TTC549 (cell line): ENCODE results near the gene DUS1L.

Source experiments
- FAIRE-seq: peaks from 2 replicates; lab custom pipeline; 2012; peaks lifted over from hg19 to GRCh38; lab: Jason Lieb, UNC

The DUS1L gene

GRCh38 chr17:82100502-82101298 is 35.1 kb upstream of the DUS1L start:
- FAIRE-seq: no peak

GRCh38 chr17:82098939-82099763 is 33.5 kb upstream of the DUS1L start:
- FAIRE-seq: no peak

GRCh38 chr17:82098169-82098938 is 32.8 kb upstream of the DUS1L start, which contains the start of gene FASN:
Gene FASN, minus strand, starts transcription at chr17:82098236. Its CDS starts 1,791 bp downstream, at chr17:82096445.
- FAIRE-seq: no peak

- no peak for FAIRE-seq
Observed at GRCh38 chr17:82097919-82098168, 32.2 kb upstream of the DUS1L start.

DNA sequence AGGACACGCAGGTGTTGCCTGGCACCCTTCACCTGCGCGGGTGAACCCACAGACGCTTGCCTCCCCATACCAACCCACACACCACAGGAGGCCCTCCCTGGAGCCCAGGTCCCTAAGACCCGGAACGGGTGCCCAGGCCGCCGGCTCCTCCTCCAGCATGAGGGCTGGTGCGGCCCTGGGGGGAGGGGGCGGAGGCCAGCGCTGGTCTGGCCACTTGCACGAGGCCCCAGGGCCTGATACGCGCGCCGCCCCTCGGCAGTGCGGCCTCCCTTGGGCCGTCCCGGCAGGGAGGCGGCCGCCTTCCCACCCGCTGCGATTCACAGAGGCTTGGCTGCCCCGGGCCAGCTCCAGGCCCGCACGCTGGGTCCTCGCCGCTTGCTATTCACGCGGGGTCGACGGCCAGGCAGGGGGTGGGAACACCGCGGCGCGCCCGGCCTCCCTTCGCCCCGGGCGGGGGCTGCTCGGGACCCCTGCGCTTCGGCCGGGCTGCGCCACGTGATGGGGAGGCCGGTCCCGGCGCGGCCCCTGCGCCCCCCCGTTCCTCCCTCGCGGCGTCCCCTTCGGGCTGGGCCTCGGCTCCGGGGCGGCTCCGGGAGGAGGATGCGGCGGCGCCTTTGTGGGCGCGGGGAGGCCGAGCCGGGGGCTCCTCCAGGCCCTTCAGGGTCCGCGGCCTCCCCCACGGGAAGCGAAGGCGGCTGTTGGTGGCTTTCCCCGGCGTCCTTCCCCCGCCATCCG is 31.7 kb upstream of the DUS1L start:
- no peak for FAIRE-seq

GRCh38 chr17:82096709-82097183 is 31.1 kb upstream of the DUS1L start:
- no peak for FAIRE-seq

DNA sequence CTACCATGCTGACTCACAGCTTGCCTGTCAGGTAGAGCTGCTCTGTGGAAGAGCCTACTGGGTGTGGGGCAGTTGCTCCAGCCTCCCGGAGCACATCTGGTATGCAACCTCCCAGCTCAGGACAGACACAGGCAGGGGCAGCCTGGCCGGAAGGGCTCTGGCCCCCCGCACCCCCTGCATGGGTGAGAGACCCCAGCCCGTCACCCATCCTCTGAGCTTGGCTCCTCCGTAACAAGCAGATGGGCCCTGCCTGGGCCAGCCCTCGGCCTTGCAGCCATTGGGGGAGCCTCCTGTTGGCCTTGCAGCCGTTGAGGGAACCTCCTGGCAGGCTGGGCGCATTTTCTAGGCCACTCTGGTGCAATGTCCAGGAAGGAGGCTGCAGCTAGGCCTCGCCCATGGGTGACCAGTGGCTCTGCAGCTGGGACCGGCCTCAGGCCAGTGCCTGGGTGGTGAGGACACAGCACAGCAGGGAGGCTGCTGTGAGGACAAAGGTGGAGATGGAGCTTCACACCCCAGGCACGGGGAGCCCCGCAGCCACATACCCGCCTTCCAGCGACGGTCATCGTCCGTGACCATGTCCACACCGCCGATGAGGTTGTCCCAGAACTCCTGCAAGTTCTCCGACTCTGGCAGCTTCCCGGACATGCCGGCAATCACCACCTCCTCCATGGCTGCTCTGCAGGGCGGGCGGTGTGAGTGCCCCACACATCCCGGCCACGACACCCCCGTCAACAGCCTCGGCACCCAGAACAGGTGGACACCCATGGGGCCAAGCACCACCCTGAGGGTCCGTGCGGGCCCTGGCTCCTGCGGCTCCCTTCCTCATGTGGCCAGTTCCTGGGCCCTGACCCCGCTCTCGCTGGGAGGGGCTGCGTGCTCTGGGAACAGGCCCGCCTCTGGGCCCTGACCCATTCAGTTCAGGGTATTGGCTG is 30.4 kb upstream of the DUS1L start:
- no peak for FAIRE-seq

DNA sequence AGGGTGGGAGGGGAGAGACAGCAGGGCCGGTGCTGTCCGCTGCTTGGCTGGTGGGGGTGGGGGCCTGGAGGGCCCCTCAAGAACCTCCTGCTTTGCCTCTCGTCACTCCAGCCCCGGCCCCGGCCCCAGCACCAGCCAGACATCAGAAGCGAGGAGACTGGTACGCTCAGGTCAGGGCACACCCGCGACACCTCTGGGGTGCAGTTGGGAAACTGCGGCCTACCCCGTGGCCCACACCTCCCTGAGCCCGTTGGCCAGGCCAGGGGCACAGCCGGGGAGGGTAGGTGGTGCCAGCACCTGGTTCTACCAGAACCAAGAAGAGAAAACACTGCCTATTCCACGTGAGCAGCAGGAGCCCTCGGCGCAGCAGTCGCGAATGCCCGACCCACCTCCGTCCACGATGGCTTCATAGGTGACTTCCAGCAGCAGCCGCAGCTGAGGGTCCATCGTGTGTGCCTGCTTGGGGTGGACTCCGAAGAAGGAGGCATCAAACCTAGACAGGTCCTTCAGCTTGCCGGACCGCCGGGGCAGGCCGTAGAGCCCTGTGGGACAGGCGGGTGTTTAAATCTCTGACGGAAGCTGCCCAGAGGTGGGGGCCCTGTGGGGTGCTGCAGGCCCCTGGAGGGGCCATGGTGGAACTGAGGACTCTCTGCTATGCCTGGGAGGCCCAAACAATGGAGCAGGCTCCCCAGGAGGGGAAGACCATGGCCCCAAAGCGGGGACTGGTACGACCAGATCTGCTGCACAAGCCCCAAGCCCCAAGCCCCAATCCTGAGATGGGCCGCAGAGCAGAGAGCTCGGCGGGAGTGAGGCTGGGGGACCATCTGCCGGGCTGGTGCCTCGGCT is 29.6 kb upstream of the DUS1L start:
- no peak for FAIRE-seq

DNA sequence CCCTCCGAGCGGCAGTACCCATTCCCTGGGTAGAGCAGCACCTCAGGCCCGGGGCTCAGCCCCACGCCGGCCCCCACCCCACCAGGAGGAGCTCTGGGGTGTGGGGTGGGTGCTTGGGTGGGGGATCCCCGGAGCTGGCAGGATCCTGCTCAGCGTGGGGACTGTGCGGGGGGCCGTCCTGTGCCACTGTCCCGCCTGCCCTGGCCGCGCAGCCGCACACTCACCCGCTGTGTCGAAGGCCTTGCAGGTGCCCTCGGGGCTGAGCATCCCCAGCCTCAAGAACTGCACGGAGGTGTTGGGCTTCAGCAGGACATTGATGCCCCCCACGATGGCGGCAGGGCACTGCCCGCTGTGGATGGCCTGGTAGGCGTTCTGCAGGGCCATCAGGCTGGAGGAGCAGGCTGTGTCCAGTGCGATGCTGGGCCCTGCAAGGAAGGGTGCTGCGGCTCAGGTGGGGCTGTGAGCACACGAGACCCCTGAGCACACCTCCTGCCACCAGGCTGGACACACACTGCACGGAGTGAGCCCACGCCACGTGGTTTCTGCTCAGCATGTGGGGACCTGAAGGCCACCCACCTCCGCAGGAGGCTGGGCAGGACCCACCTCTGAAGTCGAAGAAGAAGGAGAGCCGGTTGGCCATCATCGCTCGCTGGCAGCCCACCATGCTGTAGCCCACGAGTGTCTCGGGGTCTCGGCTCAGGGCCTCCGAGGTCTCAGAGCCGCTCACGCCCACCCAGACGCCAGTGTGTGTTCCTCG is 27.6 kb upstream of the DUS1L start:
- FAIRE-seq: no peak

- no peak for FAIRE-seq
Observed at GRCh38 chr17:82092628-82092994, 27.0 kb upstream of the DUS1L start.

- no peak for FAIRE-seq
Observed at GRCh38 chr17:82092094-82092586, 26.5 kb upstream of the DUS1L start.

DNA sequence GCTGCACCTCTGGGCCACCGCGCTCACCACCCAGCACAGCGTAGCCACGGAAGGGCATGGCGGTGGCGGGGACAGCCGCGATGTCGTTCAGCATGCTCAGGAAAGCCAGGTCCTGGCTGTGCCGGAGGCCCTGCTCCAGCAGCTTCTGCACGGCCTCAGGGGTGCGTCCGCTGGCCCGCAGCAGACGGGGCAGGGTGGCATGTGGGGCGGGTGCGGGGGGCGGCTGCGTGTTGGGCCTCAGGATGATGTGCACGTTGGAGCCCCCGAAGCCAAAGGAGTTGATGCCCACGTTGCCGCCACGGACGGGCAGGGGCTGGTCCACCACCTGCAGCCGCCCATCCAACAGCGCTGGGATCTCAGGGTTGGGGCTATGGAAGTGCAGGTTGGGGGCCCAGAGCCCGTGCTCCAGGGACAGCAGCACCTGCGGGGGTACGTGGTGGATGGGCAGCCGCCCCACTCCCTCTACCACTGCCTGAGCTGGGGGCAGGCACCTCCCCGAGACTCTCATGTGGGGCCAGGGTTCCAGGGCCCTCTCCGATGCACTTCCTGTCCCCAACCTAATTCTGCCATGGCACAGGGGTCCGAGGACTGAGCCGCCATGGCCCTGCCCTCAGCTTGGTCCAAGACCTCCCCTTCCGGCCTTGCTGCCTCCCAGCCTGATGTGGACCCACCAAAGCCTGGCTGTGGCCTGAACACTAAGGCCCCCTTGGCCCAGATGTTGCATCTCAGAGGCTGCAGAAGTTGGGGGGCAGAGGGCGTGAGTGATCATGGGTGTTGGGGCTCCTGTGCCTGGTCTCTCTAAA is 25.9 kb upstream of the DUS1L start:
- FAIRE-seq: no peak

DNA sequence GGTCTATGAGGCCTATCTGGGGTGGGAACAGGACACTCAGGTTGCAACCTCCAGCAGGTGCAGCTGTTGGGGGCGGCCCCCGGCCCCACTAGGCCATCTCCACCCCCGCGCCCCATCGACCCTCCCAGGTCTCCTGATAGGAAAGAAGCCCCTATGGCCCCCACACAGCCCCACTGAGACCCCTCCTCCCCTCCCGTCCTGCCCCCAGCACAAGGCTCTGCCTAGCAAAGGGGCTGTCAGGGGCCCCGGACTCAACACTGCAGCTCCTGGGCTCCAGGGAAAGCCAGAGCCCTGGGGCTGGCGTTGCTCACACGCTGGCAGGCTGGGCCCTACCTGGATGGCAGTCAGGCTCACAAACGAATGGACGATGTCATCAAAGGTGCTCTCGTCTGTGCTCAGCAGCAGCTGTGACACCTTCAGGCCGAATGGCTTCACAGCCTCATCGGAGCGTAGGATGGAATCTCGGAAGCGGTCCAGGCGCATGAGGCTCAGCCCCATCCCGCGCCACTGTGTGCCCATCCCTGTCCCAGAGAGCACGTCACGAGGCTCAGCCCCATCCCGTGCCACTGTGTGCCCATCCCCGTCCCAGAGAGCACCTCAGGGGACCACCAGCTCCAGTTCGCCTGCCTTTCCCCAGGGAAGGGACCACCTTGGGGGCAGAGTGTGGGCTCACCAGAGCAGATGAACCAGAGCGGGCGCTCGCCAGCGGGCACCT is 25.1 kb upstream of the DUS1L start:
- no peak for FAIRE-seq

DNA sequence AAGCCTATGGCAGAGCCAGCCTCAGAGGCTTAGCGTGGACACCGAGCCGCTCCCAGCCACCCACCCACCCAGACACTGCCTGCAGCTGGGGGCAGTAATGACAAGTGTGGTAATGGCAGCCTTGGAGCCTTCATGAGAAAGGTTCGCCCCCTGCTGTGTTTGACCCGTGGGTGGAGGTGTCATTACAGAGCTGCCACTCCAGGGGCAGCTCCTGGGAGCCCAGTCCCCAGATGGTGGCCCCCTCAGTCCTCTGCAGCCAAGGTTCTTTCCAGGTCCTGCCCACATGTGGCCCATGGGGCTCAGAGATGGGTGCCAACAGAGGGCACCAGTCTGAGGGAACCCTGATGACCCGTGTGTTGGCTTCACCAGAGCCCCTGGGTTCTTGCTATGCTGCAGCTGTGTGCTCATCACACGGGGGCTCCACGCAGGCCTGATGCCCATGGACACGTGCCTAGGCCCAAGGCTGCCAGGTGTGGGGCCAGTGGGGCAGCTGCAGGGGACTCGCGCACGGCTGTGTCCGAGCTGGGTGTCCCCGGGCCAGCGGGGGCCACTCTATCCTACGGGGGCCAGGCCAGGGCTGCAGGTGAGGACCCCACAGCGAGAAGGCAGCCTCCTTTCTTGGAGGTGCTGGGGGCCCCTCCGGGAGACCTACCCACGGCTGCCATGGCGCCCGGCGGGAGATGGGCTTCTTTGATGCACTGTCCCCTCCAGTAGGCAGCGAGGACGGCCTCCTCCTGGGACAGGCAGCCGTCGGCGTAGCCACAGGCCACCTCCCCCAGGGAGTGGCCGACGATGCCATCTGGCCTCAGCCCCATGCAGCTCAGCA is 24.3 kb upstream of the DUS1L start:
- FAIRE-seq: no peak

DNA sequence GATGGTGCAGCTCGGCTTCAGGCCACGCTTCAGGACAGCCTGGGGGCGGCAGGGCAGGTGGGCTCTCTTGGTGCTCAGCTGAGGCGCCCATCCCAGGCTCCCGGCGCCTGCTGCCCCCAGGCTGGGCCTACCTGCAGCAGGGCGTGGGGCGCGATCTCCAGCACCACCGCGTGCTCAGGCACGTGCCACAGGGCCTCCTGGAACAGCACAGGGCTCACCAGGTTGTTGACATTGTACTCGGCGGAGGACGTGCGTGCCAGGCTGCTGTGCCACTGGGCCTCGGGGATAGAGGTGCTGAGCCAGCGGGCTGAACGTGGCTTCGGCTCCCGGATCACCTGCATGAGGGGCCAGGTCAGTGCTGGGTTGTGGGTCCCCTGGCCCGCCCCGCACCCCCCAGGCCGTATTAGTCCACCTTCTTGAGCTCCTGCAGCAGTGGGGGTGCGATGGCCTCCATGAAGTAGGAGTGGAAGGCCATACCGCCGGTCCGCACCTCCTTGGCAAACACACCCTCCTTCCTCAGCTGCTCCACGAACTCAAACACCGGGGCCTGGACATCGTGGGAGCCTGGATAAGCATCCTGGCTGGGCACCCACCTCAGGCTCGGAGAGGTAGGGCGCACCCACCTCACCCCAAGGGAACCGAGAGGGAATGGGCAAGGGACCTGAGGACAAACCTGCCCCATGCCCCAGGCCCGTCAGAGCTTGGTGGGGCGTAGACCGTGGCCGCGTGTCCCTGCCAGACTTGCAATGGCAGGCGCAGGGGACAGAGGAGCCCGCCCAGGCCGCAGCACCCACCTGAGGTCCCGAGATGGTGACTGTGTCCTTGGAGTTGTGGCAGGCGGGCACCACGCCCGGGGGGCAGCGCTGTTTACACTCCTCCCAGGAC is 23.5 kb upstream of the DUS1L start:
- FAIRE-seq: no peak
